ENCODE results near the gene EEFSEC.

Gene EEFSEC, protein sequence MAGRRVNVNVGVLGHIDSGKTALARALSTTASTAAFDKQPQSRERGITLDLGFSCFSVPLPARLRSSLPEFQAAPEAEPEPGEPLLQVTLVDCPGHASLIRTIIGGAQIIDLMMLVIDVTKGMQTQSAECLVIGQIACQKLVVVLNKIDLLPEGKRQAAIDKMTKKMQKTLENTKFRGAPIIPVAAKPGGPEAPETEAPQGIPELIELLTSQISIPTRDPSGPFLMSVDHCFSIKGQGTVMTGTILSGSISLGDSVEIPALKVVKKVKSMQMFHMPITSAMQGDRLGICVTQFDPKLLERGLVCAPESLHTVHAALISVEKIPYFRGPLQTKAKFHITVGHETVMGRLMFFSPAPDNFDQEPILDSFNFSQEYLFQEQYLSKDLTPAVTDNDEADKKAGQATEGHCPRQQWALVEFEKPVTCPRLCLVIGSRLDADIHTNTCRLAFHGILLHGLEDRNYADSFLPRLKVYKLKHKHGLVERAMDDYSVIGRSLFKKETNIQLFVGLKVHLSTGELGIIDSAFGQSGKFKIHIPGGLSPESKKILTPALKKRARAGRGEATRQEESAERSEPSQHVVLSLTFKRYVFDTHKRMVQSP

DNA sequence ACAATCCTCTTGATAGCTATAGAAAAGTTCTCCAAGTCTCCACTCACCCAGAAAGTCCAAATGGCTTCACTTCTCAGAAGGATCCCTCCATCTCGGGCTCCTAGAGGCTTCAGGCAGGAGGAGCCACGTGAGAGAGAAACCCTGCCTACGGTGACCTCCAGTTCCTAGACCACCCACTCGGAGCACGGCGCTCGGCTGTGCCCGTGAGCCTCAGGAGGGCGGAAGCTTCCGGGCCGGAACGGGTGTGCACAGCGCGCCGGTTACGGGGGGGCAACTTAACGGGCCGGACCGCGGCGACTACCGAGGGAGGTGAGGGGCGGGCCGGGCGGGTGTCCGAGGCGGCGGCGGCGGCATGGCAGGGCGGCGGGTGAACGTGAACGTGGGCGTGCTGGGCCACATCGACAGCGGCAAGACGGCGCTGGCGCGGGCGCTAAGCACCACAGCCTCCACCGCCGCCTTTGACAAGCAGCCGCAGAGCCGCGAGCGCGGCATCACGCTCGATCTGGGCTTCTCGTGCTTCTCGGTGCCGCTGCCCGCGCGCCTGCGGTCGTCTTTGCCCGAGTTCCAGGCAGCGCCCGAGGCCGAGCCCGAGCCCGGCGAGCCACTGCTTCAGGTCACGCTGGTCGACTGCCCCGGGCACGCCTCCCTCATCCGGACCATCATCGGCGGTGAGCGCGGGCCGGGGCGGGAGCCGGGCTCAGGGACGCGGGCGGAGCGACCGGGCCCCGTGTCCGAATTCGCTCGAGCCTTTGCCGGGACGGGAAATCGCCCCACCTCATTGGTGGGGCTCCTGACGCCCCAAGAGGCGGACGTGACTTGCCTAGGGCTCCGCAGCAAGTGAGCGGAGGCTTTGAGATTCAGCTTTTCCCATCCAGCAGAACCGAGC, at the start of gene EEFSEC:
Gene EEFSEC (plus strand): TSS at position 326 of the 886 bp plus-strand sequence. CDS start 27 bp downstream, at position 353.
- peak; percentile 82 for DNase-seq (ENCODE audit: low spot score)

DNA sequence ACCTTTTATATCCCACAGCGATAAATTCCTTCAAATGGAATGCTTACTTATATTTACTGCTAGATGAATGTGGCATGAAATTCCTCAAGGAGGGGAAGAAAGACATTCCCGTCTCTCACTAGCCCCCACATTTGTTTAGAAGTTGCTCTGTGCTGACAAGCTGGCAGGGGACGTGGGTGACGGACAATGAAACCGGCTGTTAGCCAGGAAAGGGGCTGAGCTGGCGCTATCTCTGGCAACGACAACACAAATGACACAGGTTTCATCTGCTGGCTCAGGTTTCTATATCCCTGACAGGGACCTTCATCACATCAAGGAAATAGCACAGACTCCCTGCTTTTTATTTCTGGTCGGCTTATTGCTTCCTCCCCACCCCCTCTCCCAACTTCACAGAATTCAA, 45.4 kb upstream of the EEFSEC start:
- DNase-seq (ENCODE audit: low spot score) = no peak

DNA sequence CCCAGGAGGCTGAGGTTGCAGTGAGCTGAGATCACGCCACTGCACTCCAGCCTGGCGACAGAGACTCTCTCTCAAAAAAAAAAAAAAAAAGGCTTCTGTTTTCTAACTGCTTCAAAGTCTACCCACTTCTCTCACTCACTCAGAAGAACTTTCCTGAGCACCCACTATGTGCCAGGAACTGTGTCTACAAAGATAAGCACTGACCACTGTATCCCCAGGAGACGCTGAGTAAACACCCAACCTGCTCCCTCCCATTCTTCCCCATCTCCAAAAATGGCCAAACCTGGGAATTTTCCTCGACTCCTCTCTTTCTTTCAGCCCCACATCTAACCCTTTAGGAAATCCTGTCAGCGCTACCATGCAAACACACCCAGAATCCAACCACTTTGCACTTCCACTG, 42.1 kb upstream of the EEFSEC start:
- DNase-seq (ENCODE audit: low spot score) = no peak

DNA sequence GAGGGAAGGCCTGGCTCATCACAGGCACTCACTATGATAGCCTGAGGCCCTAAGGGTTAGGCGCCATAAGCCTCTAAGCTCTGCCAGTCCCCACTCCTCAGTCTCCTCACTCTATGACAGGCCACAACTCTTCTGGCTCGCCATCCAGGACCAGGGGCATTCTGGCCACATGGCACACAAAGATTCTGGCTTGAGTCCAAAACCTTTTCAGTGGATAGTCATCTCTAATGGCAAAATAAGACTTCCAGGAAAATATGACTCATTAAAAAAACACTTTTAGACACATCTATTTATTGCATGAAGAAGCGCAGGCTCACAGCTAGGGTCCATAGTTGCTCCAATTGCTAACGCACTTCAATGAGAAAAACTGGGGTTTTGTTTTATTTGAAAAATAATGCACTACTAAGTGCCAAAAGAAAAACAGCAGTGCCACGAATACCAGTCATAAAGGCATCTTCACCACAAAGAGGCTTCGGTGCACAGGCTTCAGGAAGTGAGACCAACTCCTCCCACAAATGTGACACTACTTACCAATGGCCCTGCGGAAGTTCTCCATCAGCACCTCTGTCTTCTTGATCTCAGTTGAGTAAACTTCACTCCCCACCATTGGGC, 40.8 kb upstream of the EEFSEC start:
- DNase-seq (ENCODE audit: low spot score) = peak; percentile 55

DNA sequence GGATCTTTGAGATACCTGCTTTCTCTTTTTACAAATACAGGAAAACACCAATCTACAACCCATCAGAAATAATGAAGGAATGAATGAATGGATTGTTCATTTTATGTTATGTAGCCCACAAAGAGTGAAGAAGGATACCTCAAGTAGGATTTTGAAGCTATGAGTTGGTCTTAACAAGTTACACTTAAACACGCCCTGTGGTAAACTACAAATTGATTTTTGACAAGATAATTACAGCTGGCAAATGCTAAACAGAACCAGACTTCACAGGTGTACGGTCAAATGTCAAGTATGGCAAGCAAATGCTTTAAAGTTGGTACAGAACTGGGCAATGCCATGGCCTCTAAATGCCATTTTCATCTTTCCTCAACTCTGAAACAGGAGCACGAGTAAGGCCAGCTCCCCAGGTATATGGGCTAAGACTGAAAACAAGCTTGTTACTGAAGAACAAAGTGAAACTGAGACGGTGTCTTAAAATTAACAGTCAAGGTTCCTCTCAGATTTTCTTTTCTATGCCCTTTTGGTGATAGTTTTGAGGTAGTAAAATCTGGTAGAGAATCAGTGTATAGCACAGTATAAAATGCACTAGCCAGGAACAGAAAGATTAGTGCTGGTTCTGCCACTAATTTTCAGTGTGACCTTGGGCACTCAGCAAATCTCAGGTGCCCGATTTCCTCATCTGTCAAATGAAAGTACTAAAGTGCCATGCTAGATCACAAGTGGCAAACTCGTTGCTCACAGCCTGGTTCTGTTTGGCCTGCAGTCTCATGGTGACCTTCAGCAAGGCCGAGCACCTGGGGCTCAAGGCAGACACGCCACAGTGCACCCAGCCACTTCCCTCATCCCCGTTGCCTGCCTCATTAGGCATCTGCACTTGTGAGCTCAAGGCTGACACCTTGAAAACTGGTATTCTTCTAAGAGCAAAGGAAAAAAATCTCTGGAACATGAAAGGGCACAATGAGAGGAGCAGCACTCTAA, 39.2 kb upstream of the EEFSEC start:
- no peak for DNase-seq (ENCODE audit: low spot score)

DNA sequence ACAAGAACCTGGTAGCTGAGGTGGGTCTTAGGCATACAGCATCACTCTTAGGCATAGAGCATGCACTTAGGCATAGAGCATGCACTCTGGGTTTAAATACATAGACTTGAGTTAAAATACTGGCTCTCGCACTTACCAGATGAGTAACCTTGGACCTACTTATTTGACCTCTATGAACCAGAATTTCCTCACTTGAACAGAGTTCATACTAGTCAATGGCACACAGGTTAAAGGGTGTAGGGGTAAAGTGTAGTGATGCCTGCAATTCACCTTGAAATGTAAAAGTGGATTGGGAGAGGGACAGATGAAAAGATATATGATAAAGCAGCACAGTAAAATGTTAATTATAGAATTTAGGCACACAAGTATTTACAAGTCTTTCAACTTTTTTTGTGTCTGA, 31.3 kb upstream of the EEFSEC start:
- DNase-seq (ENCODE audit: low spot score) = no peak

DNA sequence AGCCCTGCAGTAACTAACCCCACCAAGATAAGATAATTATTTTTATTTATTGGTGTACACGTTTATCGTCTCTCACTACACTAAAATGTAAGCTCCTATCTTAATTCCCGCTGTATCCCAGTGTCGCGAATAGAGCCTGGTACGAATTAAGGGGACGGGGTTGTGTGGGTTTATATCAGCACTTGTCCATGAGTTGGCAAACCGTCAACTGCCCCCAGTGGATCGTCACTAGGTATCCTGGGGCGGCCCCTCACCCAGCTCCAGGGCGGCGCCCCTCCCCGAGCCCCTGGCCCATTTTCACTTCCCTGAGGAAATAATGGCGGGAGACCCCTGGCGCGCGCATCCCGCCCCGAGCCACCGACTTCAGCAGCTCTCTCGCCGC, 30.1 kb upstream of the EEFSEC start:
- DNase-seq (ENCODE audit: low spot score) = no peak

DNA sequence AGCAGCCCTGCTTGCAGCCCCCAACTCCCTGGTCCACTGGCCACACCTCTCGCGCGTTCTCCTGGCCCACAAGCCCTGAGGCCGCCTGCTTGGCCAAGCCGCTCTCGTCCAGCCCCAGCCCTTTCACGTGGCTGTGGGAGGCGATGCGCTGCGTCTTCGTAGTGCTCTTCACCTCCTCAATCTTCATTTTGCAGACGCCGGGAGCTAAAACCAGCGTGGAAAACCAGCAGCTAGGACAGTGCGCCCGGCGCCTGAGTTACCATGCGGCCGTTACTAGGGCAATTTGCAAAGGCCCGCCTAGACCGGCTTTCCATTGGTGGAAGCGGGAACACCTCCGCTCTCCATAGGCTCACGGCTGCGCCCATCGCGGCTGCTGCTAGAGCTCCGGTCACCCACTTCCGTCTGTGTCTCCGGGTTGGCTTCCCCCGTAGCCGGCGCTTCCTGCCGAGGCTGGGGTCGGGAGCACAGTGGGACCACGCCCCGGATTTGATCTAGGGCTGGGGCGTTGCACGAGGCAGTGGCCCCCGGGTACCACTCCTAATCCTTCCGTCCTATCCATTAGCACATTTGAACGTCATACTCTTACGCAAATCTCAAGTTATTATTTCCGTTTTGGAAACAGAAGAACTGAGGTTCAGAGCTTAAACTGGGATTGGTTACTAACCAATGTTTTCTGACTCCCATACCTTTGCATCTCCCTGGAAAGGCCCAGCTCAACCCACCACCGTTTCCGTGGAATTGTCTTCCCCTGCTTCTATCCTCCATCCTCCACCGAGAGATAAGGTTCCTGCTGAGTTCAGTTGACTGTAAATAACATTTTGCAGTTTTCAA, 29.5 kb upstream of the EEFSEC start, which contains the start of gene RUVBL1:
Gene RUVBL1 (minus strand): TSS at position 275 of the 831 bp plus-strand sequence. CDS start 88 bp downstream, at position 187.
- DNase-seq (ENCODE audit: low spot score) = peak; percentile 99

DNA sequence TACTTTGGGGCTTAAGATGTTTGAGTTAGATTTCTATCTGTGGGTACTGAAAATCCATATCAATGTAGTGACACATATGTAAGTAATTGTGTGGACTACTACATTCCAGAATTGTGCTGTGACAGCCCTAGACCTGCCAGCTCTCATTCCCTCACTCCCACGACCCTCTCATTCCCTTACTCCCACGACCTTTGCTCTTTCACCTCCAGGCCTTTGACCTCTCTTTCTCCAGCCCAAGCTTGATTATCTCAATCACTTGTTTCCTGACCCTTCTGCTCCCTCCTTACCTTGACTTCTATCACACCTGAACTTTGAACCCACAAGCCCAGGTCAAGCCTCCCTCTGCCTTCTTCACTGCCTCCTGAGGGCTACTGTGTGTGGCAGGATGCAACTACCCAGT, 26.0 kb upstream of the EEFSEC start:
- DNase-seq (ENCODE audit: low spot score) = no peak

DNA sequence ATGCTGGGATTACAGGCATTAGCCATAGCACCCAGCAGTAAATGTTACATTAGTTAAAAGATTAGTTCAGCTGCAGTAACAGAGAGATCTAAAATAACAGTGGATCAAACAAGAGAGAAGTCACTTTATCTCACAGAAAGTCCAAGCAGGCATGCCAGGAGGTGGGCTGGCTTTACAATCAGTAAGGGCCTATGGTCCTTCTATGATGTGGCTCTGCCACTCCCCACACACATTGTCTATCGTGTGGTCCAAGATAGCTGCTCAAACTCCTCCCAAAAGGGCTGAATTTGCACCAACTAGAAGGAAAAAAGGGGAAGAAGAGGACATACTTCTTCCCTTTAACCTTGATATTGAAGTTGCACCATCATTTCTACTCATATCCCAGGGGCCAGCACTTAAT, 25.0 kb upstream of the EEFSEC start:
- no peak for DNase-seq (ENCODE audit: low spot score)

DNA sequence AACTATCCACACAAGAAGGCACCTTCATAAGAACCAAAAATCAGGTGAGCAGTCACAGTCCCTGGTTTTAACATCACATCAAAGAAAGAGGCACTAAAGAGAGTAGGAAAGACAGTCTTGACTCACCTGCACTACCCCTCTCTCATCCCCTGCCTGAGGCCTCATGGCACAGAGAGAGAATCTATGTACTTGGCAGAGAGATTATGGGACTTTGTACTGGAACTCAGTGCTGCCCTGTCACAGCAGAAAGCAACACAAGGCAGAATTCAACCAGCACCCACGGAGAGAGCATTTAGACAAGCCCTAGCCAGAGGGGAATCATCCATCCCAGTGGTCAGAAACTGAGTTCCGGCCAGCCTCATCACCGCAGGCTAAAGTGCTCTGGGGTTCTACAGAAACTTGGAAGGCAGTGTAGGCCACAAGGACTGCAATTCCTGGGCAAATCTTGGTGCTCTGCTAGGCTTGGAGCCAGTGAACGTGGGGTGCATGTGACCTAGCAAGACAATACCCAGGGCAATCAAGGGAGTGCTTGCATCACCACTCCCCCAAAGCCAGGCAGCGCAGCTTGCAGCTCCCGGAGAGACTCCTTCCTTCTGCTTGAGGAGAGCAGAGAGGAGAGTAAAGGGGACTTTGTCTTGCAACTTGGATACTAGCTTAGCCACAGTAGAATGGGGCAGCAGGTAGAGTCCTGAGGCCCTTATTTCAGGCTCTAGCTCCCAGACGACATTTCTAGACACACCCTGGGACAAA, 21.2 kb upstream of the EEFSEC start:
- DNase-seq (ENCODE audit: low spot score) = no peak

DNA sequence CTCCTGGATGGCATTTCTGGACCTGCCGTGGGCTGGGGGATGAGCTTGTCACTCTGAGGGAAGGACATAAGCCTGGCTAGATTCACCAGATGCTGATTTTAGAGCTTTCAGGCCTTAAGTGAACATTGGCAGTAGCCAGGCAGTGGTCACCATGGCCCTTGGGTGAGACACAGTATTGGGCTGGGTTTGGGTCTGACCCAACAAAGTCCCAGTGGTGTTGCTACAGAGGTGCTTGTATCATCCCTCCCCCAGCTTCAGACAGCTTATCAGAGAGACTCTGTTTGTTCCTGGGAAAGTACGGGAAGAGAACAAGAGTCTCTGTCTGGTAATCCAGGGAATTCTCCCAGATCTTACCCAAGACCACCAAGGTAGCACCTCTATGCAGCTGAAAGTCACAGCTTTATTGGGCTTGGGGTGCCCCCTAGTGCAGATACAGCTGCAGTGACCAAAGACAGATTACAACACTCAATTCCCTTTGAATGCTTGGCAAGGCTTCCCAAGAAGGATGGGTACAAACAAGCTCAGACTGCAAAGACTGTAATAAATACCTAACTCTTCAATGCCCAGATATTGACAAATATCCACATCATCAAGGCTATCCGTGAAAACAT, 19.9 kb upstream of the EEFSEC start:
- no peak for DNase-seq (ENCODE audit: low spot score)

DNA sequence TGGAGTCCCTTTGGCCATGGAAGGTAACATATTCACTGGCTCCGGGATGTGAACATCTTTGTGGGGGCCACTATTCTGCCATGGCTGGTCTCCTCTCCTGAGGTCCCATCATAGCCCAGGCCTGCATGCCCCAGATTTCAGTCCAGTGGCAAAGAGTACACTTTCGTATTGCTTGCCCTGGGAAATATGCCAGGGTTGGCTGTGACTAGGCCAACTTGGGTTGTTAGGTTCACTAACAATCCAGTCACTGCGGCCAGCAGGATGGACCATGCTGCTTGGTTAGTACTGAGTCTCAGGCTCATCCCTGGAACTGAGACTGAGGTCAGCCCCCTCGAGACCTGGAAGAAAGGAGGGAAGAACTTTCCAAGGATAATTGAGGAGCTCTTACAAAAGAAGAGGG, 9.8 kb upstream of the EEFSEC start:
- DNase-seq (ENCODE audit: low spot score) = no peak

DNA sequence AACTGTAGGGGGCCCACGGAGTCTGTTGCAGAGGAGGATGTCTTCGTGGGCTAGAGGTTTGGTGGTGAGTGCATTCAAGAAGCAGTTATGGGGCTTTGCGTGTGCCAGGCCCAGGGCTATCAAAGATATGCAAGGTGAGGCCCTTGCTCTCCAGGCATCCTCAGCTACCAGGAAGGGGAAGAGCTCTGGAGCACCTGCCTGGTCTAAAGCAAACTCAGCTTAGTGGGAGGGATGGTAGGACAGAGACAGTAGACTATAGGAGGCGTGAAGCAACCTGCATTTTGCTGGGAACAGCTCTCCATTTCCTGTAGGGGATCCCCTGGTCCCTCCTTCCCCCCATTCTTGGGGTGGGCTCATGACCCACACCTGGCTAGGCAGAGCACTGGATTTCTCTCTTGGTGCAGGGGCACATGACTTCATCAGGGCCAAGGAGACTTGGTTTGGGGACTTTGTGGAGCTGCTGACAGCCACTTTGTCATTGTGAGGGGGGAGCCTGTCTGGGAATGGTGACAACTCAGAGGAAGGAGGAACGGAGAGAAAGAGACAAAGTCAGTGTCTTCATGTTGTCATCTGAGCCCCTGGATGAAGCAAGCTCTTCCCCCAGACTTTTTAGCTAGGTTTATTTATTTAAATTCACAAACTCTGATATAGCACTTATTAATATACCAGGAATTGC, 8.6 kb upstream of the EEFSEC start:
- DNase-seq (ENCODE audit: low spot score) = no peak

DNA sequence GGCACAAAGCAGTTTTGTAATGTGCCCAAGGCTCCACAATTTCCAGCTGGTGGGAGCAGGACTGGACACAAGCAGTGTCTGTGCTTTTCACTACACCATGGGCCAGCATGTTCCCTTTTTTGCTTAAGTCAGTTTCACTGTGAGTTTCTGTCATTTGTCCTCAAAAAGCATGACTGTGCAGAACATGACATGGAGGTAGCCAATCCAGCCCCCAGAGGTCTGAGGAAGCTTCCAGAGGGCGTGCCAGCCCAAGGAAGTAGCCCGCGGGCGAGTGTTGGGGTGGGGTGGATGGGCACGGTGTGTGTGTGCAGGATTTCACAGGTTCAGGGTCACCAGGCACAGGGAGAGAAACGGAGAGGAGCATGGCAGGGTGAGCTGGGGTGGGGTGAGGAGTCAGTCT, 8.0 kb upstream of the EEFSEC start:
- no peak for DNase-seq (ENCODE audit: low spot score)

DNA sequence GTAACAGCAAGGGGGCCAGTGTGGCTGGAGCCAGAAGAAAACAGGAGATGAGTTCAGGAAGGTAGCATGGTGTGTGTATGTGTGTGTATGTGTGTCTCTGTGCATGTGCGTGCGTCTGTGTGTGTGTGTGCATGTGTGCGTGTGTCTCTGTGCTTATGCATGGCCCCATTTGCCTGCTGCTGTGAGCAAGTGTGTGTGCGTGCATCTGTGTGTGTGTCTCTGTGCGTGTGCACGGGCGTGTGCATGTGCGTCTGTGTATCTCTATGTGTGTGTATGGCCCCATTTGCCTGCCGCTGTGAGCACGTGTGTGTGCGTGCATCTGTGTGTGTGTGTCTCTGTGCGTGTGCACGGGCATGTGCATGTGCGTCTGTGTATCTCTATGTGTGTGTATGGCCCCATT, 7.1 kb upstream of the EEFSEC start:
- DNase-seq (ENCODE audit: low spot score) = no peak

DNA sequence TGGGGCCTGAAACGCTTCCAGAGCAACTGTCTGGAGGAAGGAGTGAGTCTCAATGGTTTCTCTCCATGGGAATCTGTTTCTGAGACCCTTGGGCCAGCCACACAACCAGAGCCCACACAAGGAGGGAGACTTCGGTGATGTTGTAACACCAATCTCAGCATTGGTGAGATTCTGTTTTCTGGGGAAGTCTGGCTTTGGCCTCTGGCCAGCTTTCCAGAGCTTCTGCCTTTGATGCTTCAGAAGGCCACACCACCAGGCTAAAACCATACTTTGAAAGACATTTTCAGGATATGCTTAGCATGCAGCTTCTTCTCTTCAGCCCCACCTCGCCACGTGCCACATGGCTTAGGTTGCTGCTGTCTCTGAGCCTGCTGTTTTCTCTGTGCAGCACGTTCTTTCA, 3.6 kb upstream of the EEFSEC start:
- DNase-seq (ENCODE audit: low spot score) = no peak

DNA sequence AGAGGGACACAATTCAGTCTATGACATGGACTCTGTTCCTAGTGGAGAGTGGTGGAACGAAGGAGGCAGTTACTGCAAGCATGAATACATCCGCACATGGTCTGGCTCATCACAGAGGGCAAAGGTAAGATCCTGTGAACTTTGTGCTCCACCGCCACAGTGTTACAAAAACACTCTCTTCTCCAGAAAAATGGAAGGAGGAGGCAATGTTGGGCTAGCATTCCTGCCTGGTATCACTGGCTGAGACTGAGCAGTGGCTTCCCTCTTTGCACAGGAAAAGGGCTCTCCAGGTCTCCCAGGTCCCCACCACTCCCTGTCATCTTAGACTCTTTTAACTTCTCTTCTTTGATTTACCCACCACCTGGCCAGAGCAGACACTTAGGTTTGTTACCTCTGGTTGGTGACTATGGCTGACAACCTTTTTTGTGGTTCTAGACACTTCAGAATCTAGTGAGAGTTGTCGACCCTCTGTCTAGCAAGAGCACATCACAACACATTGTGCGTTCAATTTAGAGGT, 1.5 kb upstream of the EEFSEC start:
- no peak for DNase-seq (ENCODE audit: low spot score)

Data from AG08395 (cell line).